HepG2 (cell line): Measurements from ENCODE around the gene RESP18. TPM values are rescaled to one million over a fixed set of nuclear protein-coding genes. Genes with fewer than 3 reads are reported as not detected.

Source experiments
- BCLAF1 ChIP-seq: fragments of 450-650 bp; IDR thresholded peaks from 2 replicates; pipeline ENCODE4 v1.6.1; 2017; ENCODE audit warnings: mild to moderate bottlenecking
- CHCHD3 ChIP-seq: sonication (generic); formaldehyde crosslinking; IDR thresholded peaks from 2 replicates; pipeline ENCODE4 v1.8.0; 2022; ENCODE audit warnings: mild to moderate bottlenecking, missing genetic modification reagents, moderate library complexity
- HNF1B ChIP-seq: sonication (generic); formaldehyde crosslinking; IDR thresholded peaks from 2 replicates; pipeline ENCODE4 v1.5.1; 2020; ENCODE audit warnings: mild to moderate bottlenecking, moderate library complexity, missing genetic modification reagents
- HNRNPK ChIP-seq: fragments of 200-400 bp; formaldehyde crosslinking; IDR thresholded peaks from 2 replicates; pipeline ENCODE4 v1.6.1; 2018; ENCODE audit warnings: low read length, low read depth, moderate library complexity, mild to moderate bottlenecking; ENCODE audit not compliant: poor library complexity, severe bottlenecking
- IKZF5 ChIP-seq: IDR thresholded peaks from 2 replicates; pipeline ENCODE4 v1.6.1; 2018; ENCODE audit warnings: missing genetic modification reagents, mild to moderate bottlenecking, missing compliant biosample characterization
- KLF16 ChIP-seq, 2 experiments: sonication (generic) in 1 of 2; formaldehyde crosslinking in 1 of 2; IDR thresholded peaks; 2 replicates each; pipeline versions ENCODE4 v1.6.1 to v1.8.0; 2016 to 2023; ENCODE audit warnings: missing genetic modification reagents in 2 of 2, missing compliant biosample characterization in 1 of 2
- NPAS2 ChIP-seq: sonication (generic); formaldehyde crosslinking; IDR thresholded peaks from 2 replicates; pipeline ENCODE4 v1.8.0; 2022; ENCODE audit warnings: mild to moderate bottlenecking, missing genetic modification reagents, borderline replicate concordance
- SNAPC2 ChIP-seq: sonication (generic); formaldehyde crosslinking; IDR thresholded peaks from 2 replicates; pipeline ENCODE4 v1.8.1; 2022; ENCODE audit warnings: mild to moderate bottlenecking, missing genetic modification reagents
- TEF ChIP-seq: sonication (generic); formaldehyde crosslinking; IDR thresholded peaks from 2 replicates; pipeline ENCODE4 v1.5.0; 2020; ENCODE audit warnings: missing genetic modification reagents
- ZBTB44 ChIP-seq: sonication (generic); formaldehyde crosslinking; IDR thresholded peaks from 2 replicates; pipeline ENCODE4 v1.4.0; 2020; ENCODE audit warnings: missing genetic modification reagents
- ZBTB46 ChIP-seq: sonication (generic); formaldehyde crosslinking; IDR thresholded peaks from 2 replicates; pipeline ENCODE4 v1.4.0; 2020; ENCODE audit warnings: mild to moderate bottlenecking, missing genetic modification reagents, borderline replicate concordance
- ZNF281 ChIP-seq: sonication (generic); formaldehyde crosslinking; IDR thresholded peaks from 2 replicates; pipeline ENCODE4 v1.4.0; 2020; ENCODE audit warnings: missing genetic modification reagents, borderline replicate concordance
- ZNF282 ChIP-seq: fragments of 450-650 bp; IDR thresholded peaks from 2 replicates; pipeline ENCODE4 v1.6.1; 2018; ENCODE audit not compliant: partially characterized antibody
- polyA plus RNA-seq, 8 experiments: library from polyadenylated mRNA; depleted of rRNA in 3 of 8; stranded (reverse) in 7 of 8; unstranded in 1 of 8; fragments of >200 nt; fragmentation: Illumina TruSeq in 4 of 8; extraction: Trizol in 4 of 8; gene quantifications; 2 replicates each; pipeline versions ENCODE4 v1.2.1 to v1.2.3, GENCODE V29; 2011 to 2016; ENCODE audit warnings: low read depth in 4 of 8, missing spikeins in 1 of 8, mixed read lengths in 1 of 8; ENCODE audit not compliant: insufficient read depth in 1 of 8
- total RNA-seq, 5 experiments: library from RNA; depleted of rRNA; stranded (reverse); fragments of >200 nt; fragmentation: Illumina TruSeq; extraction: Trizol; gene quantifications; 2 replicates each; pipeline ENCODE4 v1.2.3, GENCODE V29; 2016; ENCODE audit warnings: low read depth in 1 of 5

Gene RESP18
- total and polyA plus RNA-seq, 2 of the 13 experiments (the other 11 are each of a cell fraction or from before 2014, with no cell fraction given): not detected

- no peak for TF ChIP-seq ZNF281 (CRISPR knock-in tag)
- TF ChIP-seq NPAS2 (CRISPR knock-in tag): no peak
- peak; percentile 90 for TF ChIP-seq HNRNPK
- TF ChIP-seq TEF (CRISPR knock-in tag): no peak
- no peak; the same call in 1 of the 2 replicates for TF ChIP-seq SNAPC2
- TF ChIP-seq HNF1B (CRISPR knock-in tag): no peak
- 0 out of 2 replicates have a peak, but pooled peaks have one; percentile 24 for TF ChIP-seq CHCHD3
- no peak for TF ChIP-seq ZBTB46 (CRISPR knock-in tag)
- no peak for TF ChIP-seq BCLAF1
- 0 out of 2 replicates have a peak, but pooled peaks have one; percentile 66 for TF ChIP-seq ZBTB44 (CRISPR knock-in tag)
- peak in 1 of 2 experiments; percentile 97; a peak in 2 of 4 replicates for TF ChIP-seq KLF16 (CRISPR knock-in tag; IDR thresholded peaks at IDR 0.05)
- TF ChIP-seq ZNF282: no peak
- TF ChIP-seq IKZF5 (CRISPR knock-in tag): peak; percentile 95; the same call in 1 of the 2 replicates
Measured at GRCh38 chr2:219294356-219295351, 37.9 kb downstream of the RESP18 start (continued).
